DMS153 treated with DMSO at 0.1 percent for 48 hours (cell line): ENCODE measurements around the gene GLUL.
A peak's percentile ranks its signal among the peaks of the same experiment; 100 is the strongest.

Source experiments
- DNase-seq: peaks from one replicate; lab custom pipeline; 2025; ENCODE audit not compliant: unreplicated experiment; lab: John Stamatoyannopoulos, UW

The GLUL gene

GRCh38 chr1:182391362-182392049 is at the start of gene GLUL:
Gene GLUL, minus strand, starts transcription at chr1:182391790. Its CDS starts 3,053 bp downstream, at chr1:182388737.
- peak; percentile 93 for DNase-seq

DNA sequence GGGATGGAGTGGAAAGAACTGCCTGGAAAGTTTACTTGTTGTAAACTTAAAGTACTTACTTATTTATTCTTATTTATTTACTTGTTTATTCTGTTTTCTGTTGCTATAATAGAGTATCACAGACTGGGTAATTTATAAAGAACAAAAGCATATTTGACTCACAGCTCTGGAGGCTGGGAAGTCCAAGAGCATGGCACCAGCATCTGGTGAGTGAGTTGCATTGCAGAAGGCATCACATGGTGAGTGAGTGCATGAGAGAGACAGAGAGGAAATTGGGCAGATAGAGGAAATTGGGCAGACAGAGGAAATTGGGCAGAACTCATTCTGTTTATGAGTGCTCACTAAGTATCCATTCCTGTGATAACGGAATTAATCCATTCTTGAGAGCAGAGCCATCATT is 46.7 kb upstream of the GLUL start:
- no peak for DNase-seq

- no peak for DNase-seq
These were observed 42.0 kb upstream of the GLUL start for GRCh38 chr1:182433580-182433979.

- no peak for DNase-seq
These were observed 39.7 kb upstream of the GLUL start for GRCh38 chr1:182431278-182431677.

DNA sequence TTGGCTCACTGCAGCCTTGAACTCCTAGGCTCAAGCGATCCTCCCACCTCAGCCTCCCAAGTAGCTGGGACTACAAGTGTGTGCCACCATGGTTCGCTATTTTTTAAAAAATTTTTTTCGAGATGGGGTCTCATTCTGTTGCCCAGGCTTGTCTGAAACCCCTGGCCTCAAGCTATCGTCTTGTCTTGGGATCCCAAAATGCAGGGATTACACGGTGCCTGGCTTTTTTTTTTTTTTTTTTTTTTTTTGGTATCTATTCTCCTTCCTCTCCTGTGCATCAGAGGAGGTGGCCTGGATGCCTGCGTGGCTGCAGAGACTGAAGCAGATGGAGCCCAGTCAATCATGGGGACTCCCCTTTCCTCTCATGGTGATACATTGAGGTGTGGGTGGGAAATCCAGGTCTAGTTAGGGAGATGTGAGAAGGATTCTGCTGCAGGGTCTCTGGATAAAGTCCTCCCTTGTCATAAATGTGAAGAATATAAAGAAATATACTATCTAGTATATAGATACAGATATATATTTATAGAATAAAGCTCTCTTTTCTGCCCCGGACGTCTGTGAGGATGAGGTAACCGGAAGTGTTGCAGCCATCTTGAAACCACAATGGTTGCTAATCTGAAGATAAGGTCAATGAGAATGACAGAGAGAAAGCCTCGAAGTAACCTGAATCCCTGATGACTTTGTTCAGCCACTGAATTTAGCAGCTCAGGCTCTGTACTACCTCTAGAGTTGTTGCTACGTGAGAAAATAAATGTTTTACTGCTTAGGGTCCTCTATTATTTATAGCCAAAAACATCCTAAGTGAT is 38.9 kb upstream of the GLUL start:
- no peak for DNase-seq

DNA sequence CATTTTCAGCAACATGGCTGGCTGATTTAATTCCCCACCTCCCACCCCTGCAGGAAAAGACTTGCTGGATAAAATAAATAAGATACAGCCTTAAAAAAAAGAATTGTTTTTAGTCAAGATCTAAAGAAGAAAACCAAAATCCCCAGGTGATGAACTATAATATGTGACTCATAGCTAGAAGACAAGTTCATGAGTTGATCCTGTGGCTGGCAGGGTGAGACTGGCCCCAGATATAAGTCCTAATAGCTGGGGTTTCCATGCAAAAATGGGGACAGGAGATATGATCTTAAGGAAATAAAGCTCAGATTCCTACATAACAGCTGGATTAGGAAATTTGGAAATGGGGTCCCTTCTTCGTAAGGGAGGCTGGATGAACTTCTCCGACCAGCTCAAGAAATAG is 36.5 kb upstream of the GLUL start:
- no peak for DNase-seq

DNA sequence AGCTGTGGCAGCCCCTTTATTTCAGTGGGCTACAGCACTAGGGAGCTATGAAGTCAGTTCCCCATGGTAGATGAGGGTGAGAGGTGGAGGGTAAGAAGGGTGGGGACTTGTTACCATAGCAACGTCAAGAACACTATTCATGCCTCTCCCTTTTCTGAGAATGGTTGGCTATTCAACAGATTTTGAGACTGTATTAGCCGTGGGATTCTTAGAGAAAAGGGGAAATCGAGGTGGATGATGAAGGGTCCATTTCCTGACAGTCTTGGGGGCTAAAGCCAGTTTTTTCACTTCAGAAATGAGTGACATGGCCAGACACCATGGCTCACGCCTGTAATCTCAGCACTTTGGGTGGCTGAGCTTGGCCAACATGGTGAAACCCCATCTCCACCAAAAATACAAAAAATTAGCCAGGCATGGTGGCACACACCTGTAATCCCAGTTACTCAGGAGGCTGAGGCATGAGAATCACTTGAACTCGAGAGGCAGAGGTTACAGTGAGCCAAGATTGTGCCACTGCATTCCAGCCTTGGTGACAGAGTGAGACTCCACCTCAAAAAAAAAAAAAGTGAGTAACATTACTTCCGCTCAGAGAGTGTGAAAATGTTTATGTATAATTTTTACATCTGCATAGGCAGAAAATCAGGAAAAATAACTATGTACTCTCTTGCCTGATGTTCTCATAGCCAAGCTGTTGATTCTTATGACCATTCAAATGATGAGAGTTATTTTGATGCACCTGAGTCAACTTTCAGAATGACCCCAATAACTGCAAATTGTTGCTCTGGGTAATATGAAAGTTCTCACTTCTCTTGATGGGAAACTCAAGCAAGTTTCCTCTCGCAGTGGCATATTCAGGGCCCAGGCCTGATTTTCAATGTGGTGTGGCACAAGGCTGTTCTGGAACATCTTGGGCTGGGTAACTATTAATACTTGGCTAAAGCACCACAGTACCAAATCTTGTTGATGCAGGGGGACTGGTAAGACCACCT is 35.1 kb upstream of the GLUL start:
- DNase-seq = no peak

GRCh38 chr1:182415789-182416188 is 24.2 kb upstream of the GLUL start:
- no peak for DNase-seq

- no peak for DNase-seq
These were observed 22.4 kb upstream of the GLUL start for GRCh38 chr1:182413969-182414368.

- DNase-seq = no peak
These were observed 21.9 kb upstream of the GLUL start for GRCh38 chr1:182413486-182413885.

DNA sequence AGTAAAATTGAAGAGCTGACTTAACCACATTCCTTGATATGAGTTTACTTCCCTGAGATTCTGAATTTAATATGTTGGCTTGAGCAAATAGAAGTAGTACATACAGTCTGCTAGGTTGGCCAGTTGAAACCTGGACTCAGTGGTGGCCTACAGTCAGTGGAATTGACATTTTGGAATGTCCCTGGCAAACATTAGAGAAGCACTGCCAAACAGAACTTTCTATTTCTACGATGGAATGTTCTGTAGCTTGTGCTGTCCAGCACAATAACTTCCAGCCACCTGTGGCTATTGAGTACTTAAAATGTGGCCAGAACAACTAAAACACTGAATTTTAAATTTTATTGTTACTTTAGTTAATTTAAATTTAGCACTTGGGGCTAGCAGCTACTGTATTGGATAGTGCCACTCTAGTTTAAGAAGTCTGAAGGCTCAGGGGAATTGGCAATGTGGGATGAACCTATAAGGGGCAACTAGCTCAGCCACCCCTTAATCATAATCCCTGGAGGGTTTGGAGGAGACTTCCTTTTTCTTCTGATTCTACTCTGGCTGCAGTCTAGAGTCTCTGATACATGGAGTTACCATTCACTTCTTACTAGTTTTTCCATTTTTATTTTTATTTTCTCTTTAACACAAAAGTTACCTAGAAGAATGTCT is 19.2 kb upstream of the GLUL start:
- no peak for DNase-seq

DNA sequence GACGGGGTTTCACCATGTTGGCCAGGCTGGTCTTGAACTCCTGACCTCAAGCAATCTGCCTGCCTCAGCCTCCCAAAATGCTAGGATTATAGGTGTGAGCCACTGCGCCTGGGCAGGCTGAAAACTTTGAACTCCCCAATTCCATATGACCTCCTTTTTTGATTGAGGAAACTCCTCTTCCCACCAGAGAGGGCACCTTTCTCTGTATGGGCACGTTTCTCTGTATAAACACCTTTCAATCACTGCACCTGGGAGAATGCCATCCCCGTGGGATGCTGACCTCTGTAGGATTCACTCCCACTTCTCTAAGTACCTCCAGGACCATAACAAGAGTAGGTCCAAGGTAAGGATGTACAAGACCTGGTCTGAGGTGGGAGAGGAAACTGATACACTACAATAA is 18.5 kb upstream of the GLUL start:
- DNase-seq = no peak

DNA sequence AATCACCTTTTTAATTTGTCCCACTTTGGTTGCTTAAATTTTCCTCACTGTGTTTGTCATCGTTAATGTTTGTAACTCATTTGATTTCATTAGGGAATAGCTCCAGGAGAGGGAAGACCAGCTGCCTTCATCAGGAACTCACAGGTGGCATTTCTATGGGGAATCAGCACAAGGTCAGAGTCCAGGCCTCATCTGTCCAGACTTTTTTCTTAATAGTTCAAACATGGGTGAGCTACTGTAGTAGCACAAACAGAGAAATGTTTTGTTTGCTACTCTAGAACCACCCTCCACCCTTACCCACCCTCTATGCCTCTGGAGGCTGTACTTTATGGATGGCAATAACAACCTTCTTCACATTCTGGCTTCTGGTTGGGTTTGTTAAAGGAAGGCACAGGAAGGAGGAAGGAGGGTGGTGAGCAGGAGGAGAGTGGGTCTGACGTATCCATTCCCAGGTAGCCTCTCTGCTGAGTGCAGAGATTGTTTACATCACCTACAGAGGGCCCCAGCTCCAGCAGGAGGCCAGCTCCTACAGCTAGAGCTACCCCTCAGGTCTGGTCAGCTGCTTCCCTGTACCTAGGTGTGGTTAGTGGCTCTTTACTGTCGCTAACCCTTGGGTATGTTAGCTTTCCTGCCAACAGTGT is 17.0 kb upstream of the GLUL start:
- no peak for DNase-seq

DNA sequence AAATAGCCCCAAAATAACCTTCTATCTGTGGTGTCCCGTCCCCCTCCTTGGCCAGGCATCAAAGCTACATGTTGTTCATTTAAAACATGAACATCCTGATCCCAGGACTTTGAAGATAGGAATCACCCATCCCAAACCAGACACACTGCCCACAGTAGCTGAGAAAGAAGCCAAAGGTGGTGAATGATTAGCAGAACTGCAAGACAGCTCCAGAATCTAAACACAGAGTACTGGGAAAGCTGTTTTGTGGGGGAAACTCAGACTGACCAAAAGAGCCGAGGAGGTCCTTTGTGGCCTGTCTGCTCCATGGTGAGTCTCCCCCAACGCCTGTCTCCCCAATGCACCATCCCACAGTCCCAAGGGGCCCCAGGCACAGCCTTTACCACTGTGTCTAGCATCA is 16.1 kb upstream of the GLUL start:
- DNase-seq = no peak

- no peak for DNase-seq
These were observed 14.4 kb upstream of the GLUL start for GRCh38 chr1:182406012-182406411.

- no peak for DNase-seq
These were observed 14.0 kb upstream of the GLUL start for GRCh38 chr1:182405578-182405977.

DNA sequence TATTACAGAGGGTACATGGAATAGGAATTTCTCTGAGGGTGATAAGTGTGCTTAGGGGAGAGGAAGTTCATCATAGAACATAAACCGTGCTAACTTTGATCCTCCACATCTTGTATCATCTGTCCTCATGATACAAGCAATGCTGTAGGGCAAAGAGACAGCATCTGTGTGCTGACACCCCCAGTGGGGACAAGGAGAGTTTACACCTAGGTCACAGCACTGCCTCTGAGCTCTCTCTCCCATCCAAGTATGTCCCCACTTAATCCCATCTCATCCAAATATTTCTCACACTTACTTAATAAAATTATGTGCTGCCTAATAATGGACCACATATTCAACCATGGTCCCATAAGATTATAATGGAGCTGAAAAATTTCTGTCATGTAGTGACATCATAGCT is 13.2 kb upstream of the GLUL start:
- DNase-seq = no peak

DNA sequence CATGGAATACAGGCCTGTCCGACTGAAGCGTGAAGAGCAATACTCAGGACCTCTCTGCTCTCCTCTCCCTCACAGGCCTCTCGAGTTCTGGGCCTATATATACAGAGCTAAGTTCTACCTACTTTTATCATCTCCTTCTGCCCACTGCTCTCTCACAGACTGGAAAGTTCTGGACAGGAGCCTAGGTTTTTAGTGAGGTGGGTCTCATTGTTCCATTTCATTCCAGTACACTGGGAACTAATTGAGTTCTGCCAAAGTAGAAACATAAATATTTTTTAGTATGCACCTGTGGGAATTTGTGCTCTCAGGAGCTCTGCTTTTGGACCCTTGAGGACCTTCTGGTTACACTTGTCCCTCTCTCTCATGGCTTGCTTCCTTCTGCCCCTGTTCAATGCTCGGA is 9.0 kb upstream of the GLUL start, which contains the start of gene TEDDM1:
Gene TEDDM1 (minus strand): TSS at position 101 of the 400 bp plus-strand sequence. CDS start 182 bp downstream, outside the sequence.
- DNase-seq = no peak

GRCh38 chr1:182397653-182398393 is 6.2 kb upstream of the GLUL start:
- DNase-seq = no peak

DNA sequence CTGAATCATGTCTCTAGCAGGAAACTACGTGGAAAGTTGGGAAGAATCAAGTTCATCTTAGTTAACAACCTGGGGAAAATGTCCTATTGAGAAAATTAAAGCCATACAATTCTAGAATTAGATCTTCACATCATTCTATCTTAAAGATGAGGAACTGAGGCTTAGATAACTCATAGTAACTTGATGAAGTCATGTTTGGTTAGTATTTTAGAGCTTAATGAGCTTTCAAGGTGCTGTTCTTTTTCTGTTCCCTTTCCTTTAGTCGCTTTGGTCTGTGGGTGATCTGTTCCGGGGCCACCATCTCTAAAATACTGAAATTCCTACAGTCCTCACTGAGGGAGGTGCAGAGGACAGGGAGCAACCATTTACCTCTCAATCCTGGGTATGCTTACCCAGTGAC is 4.3 kb upstream of the GLUL start:
- DNase-seq = no peak
